ENCODE measurements around the gene EIF6.

Gene EIF6

DNA sequence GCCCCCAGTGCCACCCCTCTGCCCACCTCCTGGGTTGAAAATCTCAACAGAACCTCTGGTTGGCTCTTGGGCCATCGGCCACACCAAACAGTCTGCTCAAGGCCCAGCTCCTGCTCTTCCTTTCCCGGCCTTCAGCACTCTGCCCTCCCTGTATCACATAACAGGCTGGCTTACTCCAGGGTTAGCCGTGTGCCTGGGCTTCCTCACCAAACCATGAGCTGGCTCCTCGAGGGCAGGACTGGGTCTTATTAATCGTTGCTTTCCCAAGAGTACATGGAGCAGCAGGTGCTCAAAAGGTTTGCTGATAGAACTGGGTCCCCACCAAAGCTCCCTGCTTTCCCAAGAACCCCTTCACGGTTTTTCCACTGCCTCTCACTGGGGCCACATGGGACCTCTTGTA, 20.4 kb upstream of the EIF6 start:
- Mint-ChIP-seq H3K27me3 (no peaks in the 10 kb centered on the region), H3K9me3 (no peaks in the 10 kb centered on the region), H3K27ac (peak overlapping the region; percentile 70), H3K36me3 (peaks cover 27 to 47% of the 10 kb centered on the region in 2 donors), H3K4me3 (no peak overlapping the region), H3K4me1 (peaks cover 17 to 32% of the 10 kb centered on the region in 2 donors)
- ATAC-seq (replicated peaks) (no peak), DNase-seq (no peak)

DNA sequence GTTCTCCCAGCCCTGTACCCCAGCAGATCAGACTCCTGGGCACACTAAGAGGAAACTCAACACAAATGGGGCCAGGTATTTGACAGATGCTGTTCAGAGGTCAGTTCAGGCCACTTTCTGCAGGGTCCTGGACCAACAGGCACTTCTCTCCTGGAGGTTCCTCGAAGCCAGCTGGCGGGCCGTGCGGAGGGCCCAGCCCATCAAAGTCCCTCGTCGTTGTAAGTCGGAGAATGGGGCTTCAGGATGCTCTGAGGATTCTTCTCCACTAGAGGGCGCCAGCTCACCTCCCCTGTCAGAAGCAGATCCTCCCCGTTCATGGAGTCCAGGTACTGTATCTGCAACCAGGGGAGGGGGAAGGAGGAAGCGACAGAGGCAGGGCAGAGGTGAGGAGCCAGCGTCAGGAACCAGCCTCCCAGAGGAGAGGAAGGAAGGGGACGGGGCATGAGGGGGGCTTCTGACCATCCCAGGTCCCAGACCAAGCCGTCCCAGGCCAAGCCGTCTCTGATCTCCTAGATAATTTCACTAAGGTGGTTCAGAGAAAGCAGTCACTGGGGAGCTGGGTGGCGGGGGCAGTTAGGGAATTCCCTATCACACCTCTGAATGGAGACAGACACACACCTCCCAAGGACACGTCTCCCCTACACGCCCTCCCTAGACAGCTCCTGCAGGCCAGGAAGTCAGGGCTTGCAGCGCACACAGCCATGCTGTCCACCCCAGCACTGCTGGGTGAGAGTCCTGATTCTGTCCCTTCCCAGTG, 19.3 kb upstream of the EIF6 start:
- Mint-ChIP-seq H3K9me3 (no peaks in the 10 kb centered on the region), H3K36me3 (peaks cover 20 to 41% of the 10 kb centered on the region in 2 donors), H3K4me1 (peaks cover 17 to 32% of the 10 kb centered on the region in 2 donors), H3K27ac (peak overlapping the region; percentile 65), H3K27me3 (no peaks in the 10 kb centered on the region), H3K4me3 (no peak overlapping the region)
- ATAC-seq (replicated peaks), result peak; percentile 88 to 90
- peak; percentile 72 for DNase-seq

- Mint-ChIP-seq H3K9me3 (no peaks in the 10 kb centered on the region), H3K27ac (no peak overlapping the region), H3K27me3 (no peaks in the 10 kb centered on the region), H3K4me3 (no peak overlapping the region), H3K4me1 (peaks cover 18 to 32% of the 10 kb centered on the region in 2 donors), H3K36me3 (peaks cover 19 to 41% of the 10 kb centered on the region in 2 donors)
- no peak for DNase-seq
- no peak for ATAC-seq (replicated peaks)
Measured at GRCh38 chr20:35303382-35303734, 18.8 kb upstream of the EIF6 start.

GRCh38 chr20:35302421-35303335, 18.1 kb upstream of the EIF6 start:
- no peak overlapping the region for H3K4me3 Mint-ChIP-seq
- no peak overlapping the region for H3K27ac Mint-ChIP-seq
- H3K27me3 Mint-ChIP-seq, result no peaks in the 10 kb centered on the region
- no peak for ATAC-seq (replicated peaks)
- no peak for DNase-seq
- H3K9me3 Mint-ChIP-seq, result no peaks in the 10 kb centered on the region
- peaks cover 17 to 38% of the 10 kb centered on the region in 2 donors for H3K36me3 Mint-ChIP-seq
- peaks cover 16 to 32% of the 10 kb centered on the region in 2 donors for H3K4me1 Mint-ChIP-seq

DNA sequence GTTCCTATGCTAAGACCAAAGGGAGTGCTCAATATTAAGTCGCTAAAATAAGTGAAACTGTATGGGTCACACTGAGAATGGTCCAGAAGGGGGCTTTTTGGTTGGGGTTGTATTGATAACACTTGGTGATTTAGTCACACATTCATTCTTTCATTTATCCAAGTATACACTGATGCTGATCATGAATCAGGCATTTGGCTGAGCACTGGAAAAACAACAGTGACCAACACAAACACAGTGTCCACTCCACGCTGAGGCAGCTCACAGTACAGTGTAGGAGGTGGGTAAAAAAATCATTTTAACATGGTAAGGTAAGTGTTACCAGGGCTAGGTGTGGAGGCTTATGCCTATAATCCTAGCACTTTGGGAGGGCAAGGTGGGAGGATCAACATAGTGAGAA, 16.9 kb upstream of the EIF6 start:
- Mint-ChIP-seq H3K4me3 (no peak overlapping the region), H3K4me1 (peaks cover 15 to 30% of the 10 kb centered on the region in 2 donors), H3K9me3 (no peaks in the 10 kb centered on the region)

GRCh38 chr20:35300469-35301262, 16.1 kb upstream of the EIF6 start:
- Mint-ChIP-seq H3K27ac (no peak overlapping the region), H3K36me3 (peaks cover 13 to 25% of the 10 kb centered on the region in 2 donors), H3K4me3 (no peak overlapping the region), H3K4me1 (peaks cover 11 to 23% of the 10 kb centered on the region in 2 donors), H3K9me3 (no peaks in the 10 kb centered on the region), H3K27me3 (peaks cover 3% of the 10 kb centered on the region in 2 donors)
- ATAC-seq (replicated peaks), result no peak
- no peak for DNase-seq

More for the DNA sequence above, 16.9 kb upstream of the EIF6 start:
- DNase-seq (no peak), ATAC-seq (replicated peaks) (no peak)
- Mint-ChIP-seq H3K36me3 (peaks cover 17 to 32% of the 10 kb centered on the region in 2 donors), H3K27ac (no peak overlapping the region), H3K27me3 (no peaks in the 10 kb centered on the region)

DNA sequence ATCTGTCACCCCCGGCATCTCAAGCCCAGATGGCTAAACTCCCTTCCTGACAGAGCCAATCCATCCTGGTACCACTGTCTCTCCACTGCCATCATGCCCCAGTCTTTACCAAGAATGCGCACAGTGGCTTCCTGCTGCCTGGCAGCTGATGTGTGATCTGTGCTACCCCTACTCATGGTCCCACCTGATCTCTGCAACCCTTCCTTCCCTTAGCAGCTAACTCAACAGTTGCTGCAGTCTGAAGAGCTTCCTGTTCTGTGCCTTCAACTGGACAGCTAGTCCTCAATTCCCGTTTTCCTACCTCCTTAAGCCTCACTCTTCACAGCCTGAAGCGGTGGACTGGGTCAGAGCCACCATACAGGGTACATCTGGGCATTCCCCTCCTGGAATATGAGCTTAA, 15.2 kb upstream of the EIF6 start:
- ATAC-seq (replicated peaks), result no peak
- peaks cover 8 to 14% of the 10 kb centered on the region in 2 donors for H3K4me1 Mint-ChIP-seq
- H3K36me3 Mint-ChIP-seq, result peaks cover 9 to 18% of the 10 kb centered on the region in 2 donors
- H3K9me3 Mint-ChIP-seq, result no peaks in the 10 kb centered on the region
- DNase-seq, result no peak
- no peak overlapping the region for H3K4me3 Mint-ChIP-seq
- no peak overlapping the region for H3K27ac Mint-ChIP-seq
- H3K27me3 Mint-ChIP-seq, result peaks cover 8 to 9% of the 10 kb centered on the region in 2 donors

DNA sequence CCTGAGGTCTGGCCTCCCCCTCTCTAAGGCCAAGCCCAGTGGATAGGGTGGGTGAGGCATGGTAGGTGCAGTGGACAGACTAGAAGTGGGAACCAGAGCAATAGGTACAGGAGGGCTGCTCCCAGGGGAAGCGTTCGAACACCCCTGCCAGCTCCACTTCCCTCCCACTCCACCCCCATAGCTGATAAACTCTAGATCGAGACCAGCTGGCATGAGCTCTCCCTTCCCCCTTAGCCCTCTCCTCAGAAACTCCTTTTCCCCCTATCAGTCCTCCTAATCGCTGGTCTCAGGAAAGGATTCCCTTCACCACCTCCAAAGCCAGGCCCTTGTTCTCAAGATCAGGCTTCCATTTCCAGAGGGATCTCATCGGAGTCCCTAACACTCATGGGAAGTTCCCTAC, 13.7 kb upstream of the EIF6 start:
- Mint-ChIP-seq H3K4me1 (peaks cover 0 to 1% of the 10 kb centered on the region in 2 donors), H3K27me3 (peaks cover 16 to 21% of the 10 kb centered on the region in 2 donors), H3K36me3 (peaks cover 4 to 12% of the 10 kb centered on the region in 2 donors), H3K4me3 (no peak overlapping the region), H3K9me3 (no peaks in the 10 kb centered on the region), H3K27ac (no peak overlapping the region)
- ATAC-seq (replicated peaks) (no peak), DNase-seq (no peak)

GRCh38 chr20:35297740-35298139, 13.2 kb upstream of the EIF6 start:
- no peaks in the 10 kb centered on the region for H3K9me3 Mint-ChIP-seq
- H3K4me1 Mint-ChIP-seq, result peaks cover 0 to 1% of the 10 kb centered on the region in 2 donors
- H3K36me3 Mint-ChIP-seq, result peaks cover 4 to 12% of the 10 kb centered on the region in 2 donors
- no peak overlapping the region for H3K27ac Mint-ChIP-seq
- ATAC-seq (replicated peaks), result no peak
- DNase-seq, result no peak
- peaks cover 20 to 26% of the 10 kb centered on the region in 2 donors for H3K27me3 Mint-ChIP-seq
- H3K4me3 Mint-ChIP-seq, result no peak overlapping the region

GRCh38 chr20:35297155-35297554, 12.6 kb upstream of the EIF6 start:
- Mint-ChIP-seq H3K4me3 (no peak overlapping the region), H3K27me3 (peaks cover 26 to 32% of the 10 kb centered on the region in 2 donors), H3K4me1 (peaks cover 0 to 1% of the 10 kb centered on the region in 2 donors), H3K36me3 (peaks cover 4 to 10% of the 10 kb centered on the region in 2 donors), H3K9me3 (no peaks in the 10 kb centered on the region), H3K27ac (no peak overlapping the region)
- no peak for DNase-seq
- ATAC-seq (replicated peaks), result no peak

GRCh38 chr20:35296101-35296554, 11.6 kb upstream of the EIF6 start:
- DNase-seq, result no peak
- H3K27me3 Mint-ChIP-seq, result peaks cover 27 to 35% of the 10 kb centered on the region in 2 donors
- H3K36me3 Mint-ChIP-seq, result peaks cover 0 to under 1% of the 10 kb centered on the region in 2 donors
- peaks cover 0 to 1% of the 10 kb centered on the region in 2 donors for H3K4me1 Mint-ChIP-seq
- no peak overlapping the region for H3K27ac Mint-ChIP-seq
- no peaks in the 10 kb centered on the region for H3K9me3 Mint-ChIP-seq
- H3K4me3 Mint-ChIP-seq, result no peak overlapping the region
- ATAC-seq (replicated peaks), result no peak

GRCh38 chr20:35295674-35296073, 11.1 kb upstream of the EIF6 start:
- Mint-ChIP-seq H3K4me1 (peaks cover 0 to 1% of the 10 kb centered on the region in 2 donors), H3K27me3 (peaks cover 30 to 37% of the 10 kb centered on the region in 2 donors), H3K27ac (no peak overlapping the region), H3K9me3 (no peaks in the 10 kb centered on the region), H3K36me3 (no peaks in the 10 kb centered on the region), H3K4me3 (no peak overlapping the region)
- ATAC-seq (replicated peaks) (no peak), DNase-seq (no peak)

DNA sequence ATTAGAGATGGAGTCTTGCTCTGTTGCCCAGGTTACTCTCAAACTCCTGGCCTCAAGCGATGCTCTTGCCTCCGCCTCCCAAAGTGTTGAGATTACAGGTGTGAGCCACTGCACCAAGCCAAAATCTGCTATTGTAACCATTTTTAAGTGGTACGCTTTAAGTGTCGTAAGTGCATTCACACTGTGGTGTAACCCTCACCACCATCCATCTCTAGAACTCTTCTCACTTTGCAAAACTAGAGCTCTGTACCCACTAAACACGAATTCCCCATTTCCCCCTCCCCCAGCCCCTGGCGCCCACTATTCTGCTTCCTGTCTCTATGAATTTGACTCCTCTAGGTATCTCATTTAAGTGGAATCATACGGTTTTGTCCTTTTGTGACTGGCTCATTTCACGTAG, 10.5 kb upstream of the EIF6 start:
- H3K9me3 Mint-ChIP-seq, result no peaks in the 10 kb centered on the region
- peaks cover 30 to 39% of the 10 kb centered on the region in 2 donors for H3K27me3 Mint-ChIP-seq
- no peaks in the 10 kb centered on the region for H3K36me3 Mint-ChIP-seq
- H3K4me1 Mint-ChIP-seq, result peaks cover 0 to 1% of the 10 kb centered on the region in 2 donors
- H3K4me3 Mint-ChIP-seq, result no peak overlapping the region
- ATAC-seq (replicated peaks) (no peak), DNase-seq (no peak)
- H3K27ac Mint-ChIP-seq, result no peak overlapping the region

DNA sequence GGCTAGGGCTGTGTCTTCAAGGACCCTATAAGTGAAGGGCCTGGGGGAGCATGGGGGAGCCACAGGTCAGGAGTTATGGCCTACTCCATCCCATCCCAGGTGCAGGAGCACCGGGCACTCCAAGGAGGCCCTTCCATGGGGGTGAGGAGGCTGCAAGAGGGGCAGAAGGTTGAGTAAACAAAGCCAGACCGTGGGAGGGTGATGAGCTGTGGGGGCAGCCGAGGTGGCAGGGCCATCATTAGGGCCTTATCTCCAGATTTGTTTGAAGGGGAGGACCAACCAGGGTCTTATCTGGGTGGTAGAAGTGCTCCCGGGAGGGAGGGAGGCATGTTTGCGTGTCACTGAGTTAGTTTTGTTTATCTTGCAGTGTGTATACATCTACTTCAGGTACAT, 9.7 kb upstream of the EIF6 start:
- ATAC-seq (replicated peaks) (no peak), DNase-seq (no peak)
- Mint-ChIP-seq H3K27me3 (peaks cover 30 to 42% of the 10 kb centered on the region in 2 donors), H3K4me3 (no peak overlapping the region), H3K9me3 (no peaks in the 10 kb centered on the region), H3K36me3 (no peaks in the 10 kb centered on the region), H3K27ac (no peak overlapping the region), H3K4me1 (peaks cover 0 to 1% of the 10 kb centered on the region in 2 donors)
